ENCODE data around the gene ATP9B. TPM values are rescaled to one million over a fixed set of nuclear protein-coding genes. Genes with fewer than 3 reads are reported as not detected.

Gene ATP9B
- total RNA-seq, 2 donors from 2014 or later = 22.5 to 72.9 TPM

GRCh38 chr18:79387214-79387613 lies 318.0 kb downstream of the ATP9B start:
- Histone ChIP-seq H3K36me3 (no peaks in the 10 kb centered on the region), H3K27me3 (replicated peaks; ENCODE audit: insufficient read depth) (no peaks in the 10 kb centered on the region), H3K27ac (no peak overlapping the region), H3K4me3 (no peak overlapping the region), H3K9me3 (no peaks in the 10 kb centered on the region), H3K4me1 (ENCODE audit: control insufficient read depth in 1 of 2, low read depth in 2 of 2) (no peaks in the 10 kb centered on the region)
- ATAC-seq (ENCODE audit: insufficient number of reproducible peaks, low FRiP score, low read depth) (no peak), DNase-seq (ENCODE audit: low spot score) (no peak)
- TF ChIP-seq CTCF (IDR thresholded peaks at IDR 0.05) = no peak

GRCh38 chr18:79387615-79388014 lies 318.4 kb downstream of the ATP9B start:
- Histone ChIP-seq H3K9me3 (no peaks in the 10 kb centered on the region), H3K27me3 (replicated peaks; ENCODE audit: insufficient read depth) (no peaks in the 10 kb centered on the region), H3K4me3 (no peak overlapping the region), H3K27ac (no peak overlapping the region), H3K36me3 (no peaks in the 10 kb centered on the region), H3K4me1 (ENCODE audit: control insufficient read depth in 1 of 2, low read depth in 2 of 2) (peaks cover under 1 to 2% of the 10 kb centered on the region in 2 donors)
- TF ChIP-seq CTCF (IDR thresholded peaks at IDR 0.05) = no peak
- ATAC-seq (ENCODE audit: insufficient number of reproducible peaks, low FRiP score, low read depth) (no peak), DNase-seq (ENCODE audit: low spot score) (no peak)

- Histone ChIP-seq H3K9me3 (no peaks in the 10 kb centered on the region), H3K27me3 (replicated peaks; ENCODE audit: insufficient read depth) (no peaks in the 10 kb centered on the region), H3K27ac (no peak overlapping the region), H3K36me3 (no peaks in the 10 kb centered on the region), H3K4me1 (ENCODE audit: control insufficient read depth in 1 of 2, low read depth in 2 of 2) (peaks cover 5 to 6% of the 10 kb centered on the region in 2 donors), H3K4me3 (no peak overlapping the region)
- ATAC-seq (ENCODE audit: insufficient number of reproducible peaks, low FRiP score, low read depth) (no peak), DNase-seq (ENCODE audit: low spot score) (no peak)
- no peak for TF ChIP-seq CTCF (IDR thresholded peaks at IDR 0.05)
Observed at GRCh38 chr18:79388043-79388442, 318.8 kb downstream of the ATP9B start.

- peaks cover 8 to 14% of the 10 kb centered on the region in 2 donors for H3K4me1 ChIP-seq (ENCODE audit: control insufficient read depth in 1 of 2, low read depth in 2 of 2)
- ATAC-seq (ENCODE audit: insufficient number of reproducible peaks, low FRiP score, low read depth) (no peak), DNase-seq (ENCODE audit: low spot score) (no peak)
- no peak overlapping the region for H3K27ac ChIP-seq
- H3K4me3 ChIP-seq = no peak overlapping the region
- H3K36me3 ChIP-seq = no peaks in the 10 kb centered on the region
- no peaks in the 10 kb centered on the region for H3K27me3 ChIP-seq (replicated peaks; ENCODE audit: insufficient read depth)
- TF ChIP-seq CTCF (IDR thresholded peaks at IDR 0.05) = no peak
- H3K9me3 ChIP-seq = no peaks in the 10 kb centered on the region
Observed at GRCh38 chr18:79389689-79390088, 320.5 kb downstream of the ATP9B start.

GRCh38 chr18:79392226-79392625 lies 323.0 kb downstream of the ATP9B start:
- DNase-seq (ENCODE audit: low spot score) = no peak
- no peak for TF ChIP-seq CTCF (IDR thresholded peaks at IDR 0.05)
- Histone ChIP-seq H3K4me3 (no peak overlapping the region), H3K9me3 (no peaks in the 10 kb centered on the region), H3K27ac (peak overlapping the region; percentile 95 to 98), H3K36me3 (no peaks in the 10 kb centered on the region), H3K4me1 (ENCODE audit: control insufficient read depth in 1 of 2, low read depth in 2 of 2) (peaks cover 14 to 26% of the 10 kb centered on the region in 2 donors), H3K27me3 (replicated peaks; ENCODE audit: insufficient read depth) (no peaks in the 10 kb centered on the region)
- no peak for ATAC-seq (ENCODE audit: insufficient number of reproducible peaks, low FRiP score, low read depth)

Data from thoracic aorta (tissue), 2 donors.